Loucy (cell line): ENCODE data around the gene ARHGEF16.

Source experiments
- H2AFZ ChIP-seq: fragments of 200-600 bp; sonication (generic); 2 replicates; pipeline ENCODE4 v1.6.0; 2016; ENCODE audit warnings: antibody characterized with exemption, mild to moderate bottlenecking, low read length, moderate library complexity
- H3F3A ChIP-seq: fragments of 200-600 bp; 2 replicates; pipeline ENCODE4 v1.6.0; 2016; ENCODE audit warnings: antibody characterized with exemption, low read depth, mild to moderate bottlenecking
- H3K27me3 ChIP-seq: fragments of 200-600 bp; sonication (generic); 2 replicates; pipeline ENCODE4 v1.6.1; 2014; ENCODE audit warnings: low read length, mild to moderate bottlenecking; ENCODE audit not compliant: insufficient read depth, poor library complexity, severe bottlenecking
- H3K36me3 ChIP-seq: fragments of 200-600 bp; sonication (generic); 2 replicates; pipeline ENCODE4 v1.6.1; 2016; ENCODE audit warnings: low read length; ENCODE audit not compliant: insufficient read depth
- H3K4me1 ChIP-seq: fragments of 200-600 bp; sonication (generic); 2 replicates; pipeline ENCODE4 v1.5.1; 2014; ENCODE audit warnings: low read length, mild to moderate bottlenecking; ENCODE audit not compliant: insufficient read depth, poor library complexity, severe bottlenecking
- H3K4me2 ChIP-seq: fragments of 200-600 bp; sonication (generic); 2 replicates; pipeline ENCODE4 v1.6.0; 2014; ENCODE audit warnings: antibody characterized with exemption, low read length, low read depth, mild to moderate bottlenecking; ENCODE audit not compliant: poor library complexity, severe bottlenecking
- H3K4me3 ChIP-seq: fragments of 200-600 bp; sonication (generic); 2 replicates; pipeline ENCODE4 v1.5.1; 2014; ENCODE audit warnings: low read length, mild to moderate bottlenecking, mixed read lengths; ENCODE audit not compliant: poor library complexity, severe bottlenecking
- H3K79me2 ChIP-seq: fragments of 200-600 bp; sonication (generic); 2 replicates; pipeline ENCODE4 v1.6.1; 2014; ENCODE audit warnings: low read length; ENCODE audit not compliant: insufficient read depth
- H3K9ac ChIP-seq: fragments of 200-600 bp; sonication (generic); 2 replicates; pipeline ENCODE4 v1.6.0; 2014; ENCODE audit warnings: mild to moderate bottlenecking, low read depth, low read length, moderate library complexity; ENCODE audit not compliant: poor library complexity, severe bottlenecking
- H3K9me2 ChIP-seq: fragments of 200-600 bp; sonication (generic); replicated peaks from 2 replicates; pipeline ENCODE4 v1.6.1; 2016; ENCODE audit warnings: low read depth, low read length, mixed read lengths
- H3K9me3 ChIP-seq: fragments of 200-600 bp; sonication (generic); 2 replicates; pipeline ENCODE4 v1.6.1; 2014; ENCODE audit warnings: mild to moderate bottlenecking, antibody characterized with exemption, low read length, low read depth; ENCODE audit not compliant: insufficient read depth
- H4K20me1 ChIP-seq: fragments of 200-600 bp; sonication (generic); 2 replicates; pipeline ENCODE4 v1.6.0; 2014; ENCODE audit warnings: antibody characterized with exemption, low read length, mild to moderate bottlenecking; ENCODE audit not compliant: insufficient read depth, poor library complexity, severe bottlenecking
- EZH2phosphoT487 ChIP-seq: fragments of 200-600 bp; IDR thresholded peaks from 2 replicates; pipeline ENCODE4 v1.6.1; 2018; ENCODE audit warnings: antibody characterized with exemption, mild to moderate bottlenecking, moderate library complexity, borderline replicate concordance
- TF ChIP-seq, protein P1 (sequence below): fragments of 200-600 bp; sonication (generic); conservative IDR thresholded peaks from 2 replicates; pipeline ENCODE4 v1.5.1; 2014; ENCODE audit warnings: mild to moderate bottlenecking, antibody characterized with exemption, low read length

Gene ARHGEF16

DNA sequence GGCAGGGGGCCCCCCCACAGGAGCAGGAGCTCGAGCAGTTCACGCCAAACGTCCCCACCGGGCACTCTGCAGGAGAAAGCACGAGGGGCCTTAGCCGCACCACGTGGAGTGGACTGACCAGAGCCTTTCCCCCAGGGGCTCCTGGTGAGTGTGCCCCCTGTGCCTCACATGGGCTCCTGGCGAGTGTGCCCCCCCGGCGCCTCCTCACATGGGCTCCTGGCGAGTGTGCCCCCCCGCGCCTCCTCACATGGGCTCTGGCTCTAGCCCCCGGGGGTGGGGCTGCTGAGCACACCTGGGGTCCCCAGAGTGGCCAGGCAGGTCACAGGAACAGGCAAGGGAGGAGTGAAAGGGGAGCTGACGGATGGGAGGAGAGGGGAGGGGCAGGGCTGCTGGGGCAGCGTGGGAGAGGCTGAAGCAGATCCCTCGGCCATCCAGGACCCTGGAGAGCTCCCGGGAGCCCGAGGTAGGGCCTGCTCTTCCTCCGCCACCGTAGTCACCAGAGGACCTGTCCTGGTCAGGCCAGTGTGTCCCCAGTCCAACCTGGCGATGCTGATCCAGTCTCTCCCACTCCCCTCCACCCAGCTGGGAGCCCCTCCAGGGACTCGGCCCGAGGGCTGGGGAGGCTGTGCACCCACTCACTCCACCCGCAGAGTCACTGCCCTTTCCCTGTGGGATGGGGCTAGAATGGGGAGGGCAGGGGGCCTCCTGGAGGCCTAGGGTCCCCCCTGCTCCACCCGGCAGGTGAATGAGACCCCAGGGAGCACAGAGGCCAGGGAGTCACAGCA lies 47.6 kb downstream of the ARHGEF16 start:
- H3K4me2 ChIP-seq = no peak overlapping the region
- no peaks in the 10 kb centered on the region for H3K4me1 ChIP-seq
- H3K9me2 ChIP-seq = no peaks in the 10 kb centered on the region
- H3K27me3 ChIP-seq = no peaks in the 10 kb centered on the region
- no peaks in the 10 kb centered on the region for H4K20me1 ChIP-seq
- H3K79me2 ChIP-seq = no peaks in the 10 kb centered on the region
- H3K9ac ChIP-seq = no peak overlapping the region
- H2AFZ ChIP-seq = no peak overlapping the region
- H3F3A ChIP-seq = no peaks in the 10 kb centered on the region
- H3K4me3 ChIP-seq = no peak overlapping the region
- no peaks in the 10 kb centered on the region for H3K9me3 ChIP-seq
- no peaks in the 10 kb centered on the region for H3K36me3 ChIP-seq
- TF ChIP-seq, protein P1, sequence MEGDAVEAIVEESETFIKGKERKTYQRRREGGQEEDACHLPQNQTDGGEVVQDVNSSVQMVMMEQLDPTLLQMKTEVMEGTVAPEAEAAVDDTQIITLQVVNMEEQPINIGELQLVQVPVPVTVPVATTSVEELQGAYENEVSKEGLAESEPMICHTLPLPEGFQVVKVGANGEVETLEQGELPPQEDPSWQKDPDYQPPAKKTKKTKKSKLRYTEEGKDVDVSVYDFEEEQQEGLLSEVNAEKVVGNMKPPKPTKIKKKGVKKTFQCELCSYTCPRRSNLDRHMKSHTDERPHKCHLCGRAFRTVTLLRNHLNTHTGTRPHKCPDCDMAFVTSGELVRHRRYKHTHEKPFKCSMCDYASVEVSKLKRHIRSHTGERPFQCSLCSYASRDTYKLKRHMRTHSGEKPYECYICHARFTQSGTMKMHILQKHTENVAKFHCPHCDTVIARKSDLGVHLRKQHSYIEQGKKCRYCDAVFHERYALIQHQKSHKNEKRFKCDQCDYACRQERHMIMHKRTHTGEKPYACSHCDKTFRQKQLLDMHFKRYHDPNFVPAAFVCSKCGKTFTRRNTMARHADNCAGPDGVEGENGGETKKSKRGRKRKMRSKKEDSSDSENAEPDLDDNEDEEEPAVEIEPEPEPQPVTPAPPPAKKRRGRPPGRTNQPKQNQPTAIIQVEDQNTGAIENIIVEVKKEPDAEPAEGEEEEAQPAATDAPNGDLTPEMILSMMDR = no peak
- no peak for TF ChIP-seq EZH2phosphoT487

DNA sequence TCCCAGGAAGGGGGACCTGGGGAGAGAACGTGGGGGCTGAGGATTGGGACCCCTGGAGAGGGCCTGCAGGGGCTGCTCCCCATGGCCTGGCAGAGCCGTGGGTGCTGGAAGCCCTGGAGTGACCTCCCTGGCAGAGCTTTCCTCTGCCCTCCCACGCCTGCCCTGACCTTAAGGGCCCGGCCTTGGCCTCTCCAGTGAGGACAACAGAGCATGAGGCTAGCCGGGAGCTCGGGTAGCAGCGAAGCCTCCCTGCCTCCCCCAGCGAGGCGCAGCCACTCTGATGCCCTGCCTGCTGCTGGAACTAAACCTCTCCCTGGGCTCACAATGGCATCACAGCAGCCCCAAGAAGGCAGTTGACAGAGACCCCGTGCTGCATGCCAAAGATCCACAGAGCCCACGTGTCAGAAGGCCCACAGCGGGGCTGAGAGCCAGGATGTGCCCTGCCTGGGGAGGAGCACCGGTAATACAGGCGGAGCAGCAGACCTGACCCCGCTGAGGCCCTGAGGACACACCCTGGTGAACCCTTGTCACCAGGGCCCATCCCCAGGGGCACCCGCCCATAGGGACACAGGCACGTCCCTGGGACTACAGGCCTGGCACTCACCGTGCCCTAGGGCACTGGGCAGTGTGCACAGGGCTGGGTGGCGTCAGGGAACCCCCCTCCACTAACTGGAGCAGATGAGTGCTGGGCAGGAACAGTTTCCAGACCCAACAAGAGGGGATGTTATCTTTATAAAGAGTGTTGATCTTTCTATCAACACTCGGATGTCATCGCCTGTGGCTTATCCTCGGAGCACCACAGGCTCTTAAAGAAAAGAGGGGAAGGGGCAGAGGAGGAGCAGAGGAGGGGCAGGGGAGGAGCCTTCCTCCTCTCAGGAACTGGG lies 48.4 kb downstream of the ARHGEF16 start:
- Histone ChIP-seq H4K20me1 (no peaks in the 10 kb centered on the region), H3K4me3 (no peak overlapping the region), H3K27me3 (no peaks in the 10 kb centered on the region), H3F3A (no peaks in the 10 kb centered on the region), H3K36me3 (no peaks in the 10 kb centered on the region), H2AFZ (no peak overlapping the region), H3K9me3 (no peaks in the 10 kb centered on the region), H3K4me2 (no peak overlapping the region), H3K79me2 (no peaks in the 10 kb centered on the region), H3K9ac (no peak overlapping the region), H3K9me2 (no peaks in the 10 kb centered on the region), H3K4me1 (no peaks in the 10 kb centered on the region)
- TF ChIP-seq, protein P1 = no peak
- no peak for TF ChIP-seq EZH2phosphoT487

DNA sequence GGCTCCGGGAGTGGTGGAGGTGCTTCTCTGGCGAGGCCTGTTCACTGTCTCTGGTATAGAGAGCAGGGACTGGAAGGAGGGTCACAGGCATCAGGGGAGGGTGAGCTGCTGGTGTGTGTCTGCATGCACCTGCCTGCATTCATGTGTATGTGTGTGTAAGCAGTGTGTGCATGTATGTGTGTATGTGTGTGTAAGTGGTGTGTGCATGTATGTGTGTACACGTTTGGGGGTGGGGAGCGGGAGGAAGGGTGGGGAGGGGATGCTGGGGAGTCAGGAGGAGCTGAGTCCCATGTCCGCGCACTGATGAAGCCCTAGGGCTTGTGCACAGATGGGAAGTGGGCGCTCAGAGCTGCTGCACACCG lies 49.0 kb downstream of the ARHGEF16 start:
- Histone ChIP-seq H3K27me3 (no peaks in the 10 kb centered on the region), H3K4me1 (no peaks in the 10 kb centered on the region), H3F3A (no peaks in the 10 kb centered on the region), H3K79me2 (no peaks in the 10 kb centered on the region), H3K4me3 (no peak overlapping the region), H2AFZ (no peak overlapping the region), H3K9me3 (no peaks in the 10 kb centered on the region), H3K9ac (no peak overlapping the region), H3K4me2 (no peak overlapping the region), H3K36me3 (no peaks in the 10 kb centered on the region), H4K20me1 (no peaks in the 10 kb centered on the region), H3K9me2 (no peaks in the 10 kb centered on the region)
- TF ChIP-seq, protein P1 = no peak
- TF ChIP-seq EZH2phosphoT487 = no peak
